ENCODE measurements around the gene KLRD1.
A peak's percentile ranks its signal among the peaks of the same experiment; 100 is the strongest.

DNA sequence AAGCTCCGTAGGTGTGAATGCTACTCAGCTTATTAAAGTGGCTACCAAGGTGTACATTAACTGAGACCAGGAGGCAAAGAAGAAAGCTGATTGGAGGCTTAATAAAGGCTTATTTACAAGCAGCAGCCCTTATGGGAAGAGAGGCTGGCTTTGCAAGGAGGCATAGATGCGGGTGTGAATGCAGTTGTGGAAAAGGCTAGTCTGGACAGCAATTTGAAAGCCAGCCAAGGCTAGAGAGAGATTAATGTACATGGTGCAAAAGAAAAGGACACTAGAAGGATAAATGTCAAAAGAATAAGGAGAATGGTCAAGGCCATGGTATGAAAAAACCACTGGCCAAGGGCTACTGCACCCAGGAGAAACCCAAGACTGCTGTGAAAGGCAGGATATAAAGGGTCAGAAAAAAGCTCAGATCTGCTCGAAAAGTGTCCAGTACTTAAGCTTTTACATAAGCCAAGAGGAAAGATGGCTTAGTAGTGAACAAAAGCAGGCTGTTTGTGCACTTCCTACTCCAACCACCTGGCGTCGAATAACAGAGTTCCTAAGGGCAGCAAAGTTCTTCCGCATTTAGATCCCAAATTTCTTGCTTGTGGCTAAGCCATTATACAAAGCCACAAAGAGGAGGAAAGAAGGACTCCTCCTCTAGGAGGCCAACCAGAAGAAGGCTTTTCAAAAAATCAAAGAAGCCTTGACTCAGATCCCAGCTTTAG is 58.2 kb downstream of the KLRD1 start:
- no peak for TF ChIP-seq POLR2A (IDR thresholded peaks at IDR 0.05)
- TF ChIP-seq, protein P1, sequence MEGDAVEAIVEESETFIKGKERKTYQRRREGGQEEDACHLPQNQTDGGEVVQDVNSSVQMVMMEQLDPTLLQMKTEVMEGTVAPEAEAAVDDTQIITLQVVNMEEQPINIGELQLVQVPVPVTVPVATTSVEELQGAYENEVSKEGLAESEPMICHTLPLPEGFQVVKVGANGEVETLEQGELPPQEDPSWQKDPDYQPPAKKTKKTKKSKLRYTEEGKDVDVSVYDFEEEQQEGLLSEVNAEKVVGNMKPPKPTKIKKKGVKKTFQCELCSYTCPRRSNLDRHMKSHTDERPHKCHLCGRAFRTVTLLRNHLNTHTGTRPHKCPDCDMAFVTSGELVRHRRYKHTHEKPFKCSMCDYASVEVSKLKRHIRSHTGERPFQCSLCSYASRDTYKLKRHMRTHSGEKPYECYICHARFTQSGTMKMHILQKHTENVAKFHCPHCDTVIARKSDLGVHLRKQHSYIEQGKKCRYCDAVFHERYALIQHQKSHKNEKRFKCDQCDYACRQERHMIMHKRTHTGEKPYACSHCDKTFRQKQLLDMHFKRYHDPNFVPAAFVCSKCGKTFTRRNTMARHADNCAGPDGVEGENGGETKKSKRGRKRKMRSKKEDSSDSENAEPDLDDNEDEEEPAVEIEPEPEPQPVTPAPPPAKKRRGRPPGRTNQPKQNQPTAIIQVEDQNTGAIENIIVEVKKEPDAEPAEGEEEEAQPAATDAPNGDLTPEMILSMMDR (IDR thresholded peaks at IDR 0.05): peak in 1 of 3 experiments; percentile 11
